H9 (cell line): Measurements from ENCODE around the gene HLA-DOA. TPM values are rescaled to one million over a fixed set of nuclear protein-coding genes. Genes with fewer than 3 reads are reported as not detected.

Experiments used
- DNase-seq: peaks from one replicate; pipeline ENCODE4 v3.0.0-alpha.2; 2017
- H2AFZ ChIP-seq: one replicate; pipeline ENCODE4 v1.6.1; 2013; ENCODE audit warnings: mild to moderate bottlenecking, low read length, control low read depth, moderate library complexity
- H2AK5ac ChIP-seq: 2 replicates; pipeline ENCODE4 v1.6.1; 2013; ENCODE audit warnings: low read length, control low read depth, mixed read lengths; ENCODE audit not compliant: insufficient read length
- H2BK120ac ChIP-seq: one replicate; pipeline ENCODE4 v1.6.1; 2013; ENCODE audit warnings: low read depth, mild to moderate bottlenecking, low read length, control low read depth, inconsistent platforms; ENCODE audit not compliant: poor library complexity, severe bottlenecking
- H2BK12ac ChIP-seq: 2 replicates; pipeline ENCODE4 v1.6.1; 2013; ENCODE audit warnings: low read length, control low read depth, mixed read lengths, low read depth; ENCODE audit not compliant: insufficient read length
- H2BK15ac ChIP-seq: 2 replicates; pipeline ENCODE4 v1.6.1; 2013; ENCODE audit warnings: low read depth, low read length, control low read depth
- H2BK20ac ChIP-seq: one replicate; pipeline ENCODE4 v1.6.1; 2013; ENCODE audit warnings: low read depth, mild to moderate bottlenecking, low read length, control low read depth, inconsistent platforms; ENCODE audit not compliant: poor library complexity, severe bottlenecking
- H2BK5ac ChIP-seq: 2 replicates; pipeline ENCODE4 v1.6.1; 2013; ENCODE audit warnings: low read length, control low read depth, mixed read lengths; ENCODE audit not compliant: insufficient read length
- H3K14ac ChIP-seq: 2 replicates; pipeline ENCODE4 v1.6.1; 2013; ENCODE audit warnings: low read length, control low read depth; ENCODE audit not compliant: insufficient read depth
- H3K18ac ChIP-seq: 2 replicates; pipeline ENCODE4 v1.6.1; 2013; ENCODE audit warnings: low read depth, mild to moderate bottlenecking, mixed read lengths, low read length, control low read depth; ENCODE audit not compliant: insufficient read length
- H3K23ac ChIP-seq: 2 replicates; pipeline ENCODE4 v1.6.1; 2013; ENCODE audit warnings: low read length, control low read depth, mixed read lengths, low read depth; ENCODE audit not compliant: insufficient read length
- H3K23me2 ChIP-seq: 2 replicates; pipeline ENCODE4 v1.6.1; 2013; ENCODE audit warnings: low read depth, mild to moderate bottlenecking, mixed read lengths, low read length, control low read depth; ENCODE audit not compliant: insufficient read length, poor library complexity, severe bottlenecking
- H3K27ac ChIP-seq: 2 replicates; pipeline ENCODE4 v1.5.1; 2013; ENCODE audit warnings: low read length, control low read depth, mixed read lengths, low read depth; ENCODE audit not compliant: insufficient read length
- H3K27me3 ChIP-seq: 2 replicates; pipeline ENCODE4 v1.6.1; 2013; ENCODE audit warnings: low read length, control low read depth, inconsistent platforms; ENCODE audit not compliant: insufficient read depth
- H3K4ac ChIP-seq: 2 replicates; pipeline ENCODE4 v1.6.1; 2013; ENCODE audit warnings: low read depth, mild to moderate bottlenecking, control low read depth, inconsistent platforms, low read length, moderate library complexity
- H3K4me1 ChIP-seq: 2 replicates; pipeline ENCODE4 v1.6.1; 2013; ENCODE audit warnings: low read length, control low read depth, inconsistent platforms; ENCODE audit not compliant: insufficient read depth
- H3K4me2 ChIP-seq: 2 replicates; pipeline ENCODE4 v1.6.1; 2013; ENCODE audit warnings: low read length, control low read depth, mixed read lengths; ENCODE audit not compliant: insufficient read length, insufficient read depth
- H3K56ac ChIP-seq: 2 replicates; pipeline ENCODE4 v1.6.1; 2013; ENCODE audit warnings: low read depth, mild to moderate bottlenecking, mixed read lengths, low read length, control low read depth; ENCODE audit not compliant: insufficient read length
- H3K79me1 ChIP-seq: 2 replicates; pipeline ENCODE4 v1.6.1; 2013; ENCODE audit warnings: low read depth, mild to moderate bottlenecking, moderate library complexity, low read length, control low read depth, inconsistent platforms; ENCODE audit not compliant: insufficient read depth, poor library complexity, severe bottlenecking
- H3K79me2 ChIP-seq: 2 replicates; pipeline ENCODE4 v1.6.1; 2013; ENCODE audit warnings: low read length, control low read depth, inconsistent platforms; ENCODE audit not compliant: insufficient read depth
- H3K9ac ChIP-seq: 2 replicates; pipeline ENCODE4 v1.6.1; 2013; ENCODE audit warnings: low read length, control low read depth, mixed read lengths; ENCODE audit not compliant: insufficient read length; ENCODE audit errors: extremely low read depth
- H3K9me3 ChIP-seq: one replicate; pipeline ENCODE4 v1.6.1; 2013; ENCODE audit warnings: low read depth, low read length, inconsistent platforms; ENCODE audit not compliant: control insufficient read depth
- H3T11ph ChIP-seq: one replicate; pipeline ENCODE4 v1.6.1; 2013; ENCODE audit warnings: mild to moderate bottlenecking, low read length, control low read depth, inconsistent platforms
- H4K20me1 ChIP-seq: one replicate; pipeline ENCODE4 v1.6.1; 2013; ENCODE audit not compliant: control insufficient read depth, insufficient read length, insufficient read depth
- H4K5ac ChIP-seq: 2 replicates; pipeline ENCODE4 v1.6.1; 2013; ENCODE audit warnings: low read depth, mild to moderate bottlenecking, mixed read lengths, low read length, control low read depth; ENCODE audit not compliant: insufficient read length
- H4K8ac ChIP-seq: replicated peaks from 2 replicates; pipeline ENCODE4 v1.6.1; 2013; ENCODE audit warnings: low read length, control low read depth, mixed read lengths, low read depth; ENCODE audit not compliant: insufficient read length
- H4K91ac ChIP-seq: 2 replicates; pipeline ENCODE4 v1.6.1; 2013; ENCODE audit warnings: low read depth, mild to moderate bottlenecking, moderate library complexity, mixed read lengths, low read length, control low read depth; ENCODE audit not compliant: insufficient read length
- H3K27ac Mint-ChIP-seq, 3 experiments: 2 replicates in 2 of 3; 3 replicates in 1 of 3; pipeline ENCODE4 v1.8.0; 2020 to 2021; ENCODE audit warnings: mixed read lengths in 3 of 3, mild to moderate bottlenecking in 1 of 3, moderate library complexity in 1 of 3
- H3K27me3 Mint-ChIP-seq: 2 replicates; pipeline ENCODE4 v1.8.0; 2021; ENCODE audit warnings: low read depth, mild to moderate bottlenecking, moderate library complexity, mixed read lengths
- H3K36me3 Mint-ChIP-seq, 3 experiments: 2 replicates in 2 of 3; 3 replicates in 1 of 3; pipeline ENCODE4 v1.8.0; 2020 to 2021; ENCODE audit warnings: low read depth in 3 of 3, mixed read lengths in 3 of 3; ENCODE audit not compliant: insufficient read depth in 1 of 3
- H3K4me1 Mint-ChIP-seq, 2 experiments: 2 replicates each; pipeline ENCODE4 v1.8.0; 2020; ENCODE audit warnings: mixed read lengths in 2 of 2
- H3K4me3 Mint-ChIP-seq, 2 experiments: 2 replicates in 1 of 2; 3 replicates in 1 of 2; pipeline ENCODE4 v1.8.0; 2020 to 2021; ENCODE audit warnings: mild to moderate bottlenecking in 2 of 2, mixed read lengths in 2 of 2, moderate library complexity in 1 of 2
- H3K9me3 Mint-ChIP-seq, 2 experiments: 2 replicates in 1 of 2; 3 replicates in 1 of 2; pipeline ENCODE4 v1.8.0; 2020; ENCODE audit warnings: mild to moderate bottlenecking in 2 of 2, mixed read lengths in 2 of 2, moderate library complexity in 1 of 2
- CTCF ChIP-seq: fragments of 200-600 bp; sonication (generic); conservative IDR thresholded peaks from 3 replicates; pipeline ENCODE4 v1.8.0; 2021; ENCODE audit warnings: antibody characterized with exemption, mild to moderate bottlenecking
- WGBS: extraction: QIAGEN DNeasy Blood & Tissue Kit; methylation state at CpG from one replicate; pipeline ENCODE4 v1.1.7; 2013; ENCODE audit warnings: missing lambda C conversion rate, low lambda C conversion rate, mixed read lengths; ENCODE audit not compliant: insufficient read length; ENCODE audit errors: extremely low coverage; 5-methylcytosine and 5-hydroxymethylcytosine counted together
- total RNA-seq: library from RNA; stranded (reverse); gene quantifications from 2 replicates; pipeline ENCODE4 v1.2.1, GENCODE V29; 2021

Gene HLA-DOA
- total RNA-seq, 1 experiment from 2014 or later = 15.6 TPM

GRCh38 chr6:32991972-32992371 lies 17.4 kb downstream of the HLA-DOA start:
- DNase-seq = no peak
- H3K36me3 Mint-ChIP-seq = no peaks in the 10 kb centered on the region
- Histone ChIP-seq H3K23ac (no peak overlapping the region), H2BK12ac (no peak overlapping the region), H3K4me1 (peaks cover 4% of the 10 kb centered on the region; the same call in 1 of the 2 replicates), H3K18ac (no peak overlapping the region), H4K91ac (no peak overlapping the region), H3T11ph (no peak overlapping the region), H4K20me1 (no peaks in the 10 kb centered on the region), H2BK20ac (no peak overlapping the region), H3K79me1 (no peaks in the 10 kb centered on the region), H3K14ac (no peak overlapping the region), H3K9ac (no peak overlapping the region), H2BK5ac (no peak overlapping the region), H4K8ac (no peak overlapping the region), H3K9me3 (no peaks in the 10 kb centered on the region), H3K27ac (no peak overlapping the region), H3K56ac (no peak overlapping the region), H2BK15ac (no peak overlapping the region), H2AK5ac (no peak overlapping the region), H3K79me2 (no peaks in the 10 kb centered on the region), H3K23me2 (no peaks in the 10 kb centered on the region), H3K4me2 (no peak overlapping the region), H3K4ac (no peak overlapping the region), H2AFZ (no peak overlapping the region), H2BK120ac (no peak overlapping the region), H3K27me3 (no peaks in the 10 kb centered on the region), H4K5ac (no peak overlapping the region)
- WGBS = no CpG with 5 or more reads among the region's 4 CpGs
- H3K4me3 Mint-ChIP-seq = no peak overlapping the region
- H3K27ac Mint-ChIP-seq = no peak overlapping the region
- no peak for TF ChIP-seq CTCF
- H3K9me3 Mint-ChIP-seq = no peaks in the 10 kb centered on the region; a peak in 2 of 5 replicates
- H3K27me3 Mint-ChIP-seq = peaks cover 13% of the 10 kb centered on the region
- H3K4me1 Mint-ChIP-seq = peaks cover 7 to 10% of the 10 kb centered on the region in 2 experiments
